WERI-Rb-1 (cell line): ENCODE measurements around the gene MPP1.

Source experiments
- DNase-seq: peaks from one replicate; pipeline ENCODE4 v3.0.0-alpha.2; 2020
- H3K27ac ChIP-seq: fragments of 250-450 bp; sonication (Bioruptor Pico); 2 replicates; pipeline ENCODE4 v1.5.1; 2020; ENCODE audit warnings: mild to moderate bottlenecking, moderate library complexity
- H3K27me3 ChIP-seq: fragments of 250-450 bp; sonication (Bioruptor Pico); 2 replicates; pipeline ENCODE4 v1.5.1; 2021; ENCODE audit warnings: mild to moderate bottlenecking, low read depth, moderate library complexity; ENCODE audit not compliant: insufficient read depth, severe bottlenecking
- H3K36me3 ChIP-seq: fragments of 250-450 bp; sonication (Bioruptor Pico); 2 replicates; pipeline ENCODE4 v1.5.1; 2020; ENCODE audit warnings: mild to moderate bottlenecking, moderate library complexity
- H3K4me3 ChIP-seq: 2 replicates; pipeline ENCODE4 v1.5.1; 2011; ENCODE audit warnings: low read depth, mild to moderate bottlenecking, control low read depth, low read length
- H3K9me3 ChIP-seq: fragments of 250-450 bp; sonication (Bioruptor Pico); 2 replicates; pipeline ENCODE4 v1.5.1; 2021; ENCODE audit warnings: mild to moderate bottlenecking, moderate library complexity; ENCODE audit not compliant: severe bottlenecking
- TF ChIP-seq, protein P1 (sequence below): IDR thresholded peaks from 2 replicates; pipeline ENCODE4 v1.5.1; 2011; ENCODE audit warnings: low read depth, mild to moderate bottlenecking, control low read depth, inconsistent platforms, low read length

MPP1 gene

DNA sequence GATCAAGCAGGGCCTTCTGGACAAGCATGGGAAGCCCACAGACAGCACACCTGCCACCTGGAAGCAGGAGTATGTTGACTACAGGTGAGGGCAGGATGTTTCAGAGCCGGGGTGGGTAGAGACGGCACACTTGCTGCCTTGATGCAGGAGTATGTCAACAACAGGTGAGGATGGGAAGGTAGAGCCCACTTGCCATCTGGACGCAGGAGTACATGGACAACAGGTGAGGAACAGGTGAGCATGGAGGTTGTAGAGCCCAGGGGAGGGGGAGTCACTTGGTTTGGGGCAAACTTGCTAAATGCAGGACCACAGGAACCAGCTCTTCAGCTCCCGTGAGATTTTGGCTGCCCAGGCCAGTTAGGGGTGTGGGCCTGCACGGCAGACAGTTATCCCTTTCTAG, 30.7 kb downstream of the MPP1 start:
- H3K4me3 ChIP-seq: no peak overlapping the region
- peaks cover 91% of the 10 kb centered on the region for H3K36me3 ChIP-seq
- no peak for DNase-seq
- no peak overlapping the region for H3K27ac ChIP-seq
- TF ChIP-seq, protein P1, sequence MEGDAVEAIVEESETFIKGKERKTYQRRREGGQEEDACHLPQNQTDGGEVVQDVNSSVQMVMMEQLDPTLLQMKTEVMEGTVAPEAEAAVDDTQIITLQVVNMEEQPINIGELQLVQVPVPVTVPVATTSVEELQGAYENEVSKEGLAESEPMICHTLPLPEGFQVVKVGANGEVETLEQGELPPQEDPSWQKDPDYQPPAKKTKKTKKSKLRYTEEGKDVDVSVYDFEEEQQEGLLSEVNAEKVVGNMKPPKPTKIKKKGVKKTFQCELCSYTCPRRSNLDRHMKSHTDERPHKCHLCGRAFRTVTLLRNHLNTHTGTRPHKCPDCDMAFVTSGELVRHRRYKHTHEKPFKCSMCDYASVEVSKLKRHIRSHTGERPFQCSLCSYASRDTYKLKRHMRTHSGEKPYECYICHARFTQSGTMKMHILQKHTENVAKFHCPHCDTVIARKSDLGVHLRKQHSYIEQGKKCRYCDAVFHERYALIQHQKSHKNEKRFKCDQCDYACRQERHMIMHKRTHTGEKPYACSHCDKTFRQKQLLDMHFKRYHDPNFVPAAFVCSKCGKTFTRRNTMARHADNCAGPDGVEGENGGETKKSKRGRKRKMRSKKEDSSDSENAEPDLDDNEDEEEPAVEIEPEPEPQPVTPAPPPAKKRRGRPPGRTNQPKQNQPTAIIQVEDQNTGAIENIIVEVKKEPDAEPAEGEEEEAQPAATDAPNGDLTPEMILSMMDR: no peak
- H3K9me3 ChIP-seq: no peaks in the 10 kb centered on the region
- H3K27me3 ChIP-seq: peaks cover 8% of the 10 kb centered on the region

GRCh38 chrX:154762537-154763296, 42.6 kb downstream of the MPP1 start, which contains the start of gene DKC1:
Gene DKC1, plus strand, starts transcription at chrX:154762864. Its CDS starts 102 bp downstream, at chrX:154762966.
- peak; percentile 99 for DNase-seq
- TF ChIP-seq, protein P1: 0 out of 2 replicates have a peak, but pooled peaks have one; percentile 24
- H3K4me3 ChIP-seq: peak within 1 kb of the TSS; percentile 90
- no peaks in the 10 kb centered on the region for H3K27me3 ChIP-seq
- peaks cover 39% of the 10 kb centered on the region for H3K36me3 ChIP-seq
- peak within 1 kb of the TSS; percentile 85 for H3K27ac ChIP-seq
- H3K9me3 ChIP-seq: peaks cover 2% of the 10 kb centered on the region

DNA sequence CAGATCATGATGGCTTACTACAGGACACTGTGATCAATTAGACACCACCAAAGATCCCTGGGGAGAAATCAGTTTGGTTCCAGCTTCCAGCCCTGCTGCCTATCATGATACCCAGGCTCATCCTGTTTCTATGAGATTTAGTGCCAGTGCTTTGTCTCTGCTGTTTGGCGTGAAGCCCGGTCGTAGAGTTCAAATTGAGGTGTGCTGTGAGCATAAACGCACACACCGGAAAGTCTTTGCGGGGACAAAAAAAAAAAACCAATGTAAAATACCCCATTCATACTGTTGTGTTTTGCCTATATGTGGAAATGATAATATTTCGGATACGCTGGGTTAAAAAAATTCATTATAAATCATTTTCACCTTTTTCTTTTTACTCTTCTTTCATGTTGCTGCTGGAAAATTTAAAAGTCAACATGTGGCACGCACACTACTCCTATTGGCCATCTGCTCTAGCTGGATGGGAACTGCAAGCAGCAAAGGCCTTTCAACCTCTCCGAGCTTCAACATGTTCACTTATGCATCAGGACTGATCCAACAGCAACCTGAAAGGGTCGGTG, 43.2 kb downstream of the MPP1 start:
- no peak for DNase-seq
- no peaks in the 10 kb centered on the region for H3K27me3 ChIP-seq
- H3K27ac ChIP-seq: peak overlapping the region; percentile 85
- H3K36me3 ChIP-seq: peaks cover 33% of the 10 kb centered on the region
- peaks cover 2% of the 10 kb centered on the region for H3K9me3 ChIP-seq
- TF ChIP-seq, protein P1: no peak
- peak overlapping the region; percentile 90 for H3K4me3 ChIP-seq

DNA sequence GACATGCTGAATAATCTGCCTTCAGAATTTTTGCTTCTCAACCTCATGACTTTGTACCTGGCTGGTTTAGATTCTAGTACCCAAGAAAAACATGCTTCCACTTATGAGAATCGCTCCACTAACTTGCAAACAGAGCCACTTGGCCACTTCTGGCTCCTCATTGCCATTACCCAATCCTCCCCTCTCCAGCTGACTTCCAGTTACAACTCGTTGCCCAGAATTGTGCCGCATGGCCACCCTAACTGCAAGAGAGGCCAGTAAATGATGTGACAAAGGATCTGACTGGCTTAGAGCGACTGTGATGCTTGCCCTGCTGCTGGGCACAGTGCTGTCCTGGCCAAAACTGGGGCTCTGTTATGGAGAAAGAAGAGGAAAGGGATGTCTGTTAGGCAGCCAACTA, 46.6 kb downstream of the MPP1 start:
- no peak for DNase-seq
- Histone ChIP-seq H3K27ac (no peak overlapping the region), H3K27me3 (no peaks in the 10 kb centered on the region), H3K9me3 (peaks cover 2% of the 10 kb centered on the region), H3K4me3 (no peak overlapping the region), H3K36me3 (peaks cover 6% of the 10 kb centered on the region; the same call in 1 of the 2 replicates)
- TF ChIP-seq, protein P1: no peak

GRCh38 chrX:154751669-154752271, 53.5 kb downstream of the MPP1 start:
- Histone ChIP-seq H3K4me3 (no peak overlapping the region), H3K27me3 (peaks cover 16% of the 10 kb centered on the region), H3K27ac (no peak overlapping the region), H3K36me3 (no peaks in the 10 kb centered on the region), H3K9me3 (no peaks in the 10 kb centered on the region)
- no peak for DNase-seq
- TF ChIP-seq, protein P1: no peak
